Right forelimb (tissue), 1 donor: ENCODE data around the gene CT47C1.
A peak's percentile ranks its signal among the peaks of the same experiment; 100 is the strongest.
"Not testable (repeated sequence)": the region's sequence is repeated elsewhere in the genome, so short reads cannot be mapped to it uniquely, and the experiment has no call there.

ENCODE experiments used
- DNase-seq: peaks from one replicate; pipeline ENCODE4 v3.0.0-alpha.2; 2018

The CT47C1 gene

GRCh38 chrX:119072744-119073143 lies at the start of gene CT47C1:
Gene CT47C1, plus strand, starts transcription at chrX:119072993. Its CDS starts 233 bp downstream, at chrX:119073226.
- no peak for DNase-seq

- DNase-seq = no peak
These were observed 46.9 kb upstream of the CT47C1 start for GRCh38 chrX:119025900-119026299.

GRCh38 chrX:119026344-119026743 lies 46.4 kb upstream of the CT47C1 start:
- DNase-seq = not testable (repeated sequence)

GRCh38 chrX:119027960-119028732 lies 44.6 kb upstream of the CT47C1 start:
- not testable (repeated sequence) for DNase-seq

GRCh38 chrX:119028733-119029330 lies 44.0 kb upstream of the CT47C1 start:
- DNase-seq = no peak

GRCh38 chrX:119029656-119030055 lies 43.1 kb upstream of the CT47C1 start:
- DNase-seq = not testable (repeated sequence)

GRCh38 chrX:119030990-119031389 lies 41.8 kb upstream of the CT47C1 start:
- DNase-seq = no peak

GRCh38 chrX:119036107-119037029 lies 36.4 kb upstream of the CT47C1 start:
- DNase-seq = no peak

- no peak for DNase-seq
These were observed 32.4 kb upstream of the CT47C1 start for GRCh38 chrX:119040432-119040831.

- DNase-seq = no peak
These were observed 31.6 kb upstream of the CT47C1 start for GRCh38 chrX:119041175-119041574.

- DNase-seq = no peak
These were observed 30.8 kb upstream of the CT47C1 start for GRCh38 chrX:119042040-119042439.

GRCh38 chrX:119042996-119043395 lies 29.8 kb upstream of the CT47C1 start:
- DNase-seq = no peak

- no peak for DNase-seq
These were observed 26.9 kb upstream of the CT47C1 start for GRCh38 chrX:119045884-119046283.

- DNase-seq = no peak
These were observed 17.1 kb upstream of the CT47C1 start for GRCh38 chrX:119055687-119056086.

- DNase-seq = no peak
These were observed 9.9 kb upstream of the CT47C1 start for GRCh38 chrX:119062750-119063374.

GRCh38 chrX:119063428-119063827 lies 9.4 kb upstream of the CT47C1 start:
- DNase-seq = no peak

- peak; percentile 53 for DNase-seq
These were observed 5.6 kb upstream of the CT47C1 start for GRCh38 chrX:119067023-119067739.

GRCh38 chrX:119069128-119069527 lies 3.7 kb upstream of the CT47C1 start:
- no peak for DNase-seq

- DNase-seq = no peak
These were observed 3.0 kb upstream of the CT47C1 start for GRCh38 chrX:119069762-119070161.

- no peak for DNase-seq
These were observed 1.4 kb upstream of the CT47C1 start for GRCh38 chrX:119071381-119071780.

- DNase-seq = no peak
These were observed 560 bp downstream of the CT47C1 start for GRCh38 chrX:119073200-119073905.

- DNase-seq = no peak
These were observed 1.1 kb downstream of the CT47C1 start for GRCh38 chrX:119073911-119074310.
